GM03348 (cell line): ENCODE measurements around the gene CEACAM7.

ENCODE experiments used
- DNase-seq: peaks from one replicate; pipeline ENCODE4 v3.0.0; 2012; ENCODE audit warnings: low spot score

Gene CEACAM7

GRCh38 chr19:41700381-41701195 lies 12.5 kb upstream of the CEACAM7 start:
- DNase-seq, result no peak

GRCh38 chr19:41699968-41700323 lies 11.9 kb upstream of the CEACAM7 start:
- DNase-seq, result no peak

GRCh38 chr19:41699231-41699967 lies 11.3 kb upstream of the CEACAM7 start:
- no peak for DNase-seq

GRCh38 chr19:41698746-41699230 lies 10.7 kb upstream of the CEACAM7 start:
- no peak for DNase-seq

- DNase-seq, result no peak
Measured at GRCh38 chr19:41697198-41697855, 9.3 kb upstream of the CEACAM7 start.

- no peak for DNase-seq
Measured at GRCh38 chr19:41696402-41697197, 8.5 kb upstream of the CEACAM7 start.

GRCh38 chr19:41695745-41696144 lies 7.7 kb upstream of the CEACAM7 start:
- DNase-seq, result no peak

GRCh38 chr19:41694831-41695635 lies 7.0 kb upstream of the CEACAM7 start:
- no peak for DNase-seq

GRCh38 chr19:41694196-41694595 lies 6.1 kb upstream of the CEACAM7 start:
- DNase-seq, result no peak

GRCh38 chr19:41691268-41691970 lies 3.3 kb upstream of the CEACAM7 start:
- peak; percentile 58 for DNase-seq

GRCh38 chr19:41690801-41691065 lies 2.7 kb upstream of the CEACAM7 start:
- no peak for DNase-seq

GRCh38 chr19:41689993-41690800 lies 2.1 kb upstream of the CEACAM7 start:
- DNase-seq, result no peak

GRCh38 chr19:41688687-41689086 lies 617 bp upstream of the CEACAM7 start:
- no peak for DNase-seq

GRCh38 chr19:41687419-41687818 lies 651 bp downstream of the CEACAM7 start:
- DNase-seq, result no peak

- DNase-seq, result no peak
Measured at GRCh38 chr19:41682437-41682836, 5.6 kb downstream of the CEACAM7 start.

GRCh38 chr19:41671486-41671885 lies 16.6 kb downstream of the CEACAM7 start:
- DNase-seq, result no peak

GRCh38 chr19:41670755-41671154 lies 17.3 kb downstream of the CEACAM7 start:
- no peak for DNase-seq

GRCh38 chr19:41668315-41668714 lies 19.8 kb downstream of the CEACAM7 start:
- DNase-seq, result no peak

GRCh38 chr19:41666075-41666474 lies 22.0 kb downstream of the CEACAM7 start:
- no peak for DNase-seq

GRCh38 chr19:41657157-41657556 lies 30.9 kb downstream of the CEACAM7 start:
- no peak for DNase-seq
